Putamen (tissue), 1 donor: ENCODE data around the gene TMEM40.
"Not testable (repeated sequence)": the region's sequence is repeated elsewhere in the genome, so short reads cannot be mapped to it uniquely, and the experiment has no call there.

Experiments used
- DNase-seq: peaks from one replicate; pipeline ENCODE4 v3.0.0-alpha.2; 2016; ENCODE audit warnings: low spot score

Gene TMEM40

GRCh38 chr3:12775970-12776369 lies 16.9 kb upstream of the TMEM40 start:
- DNase-seq: not testable (repeated sequence)

- DNase-seq: no peak
These were observed 16.2 kb upstream of the TMEM40 start for GRCh38 chr3:12775226-12775625.

- no peak for DNase-seq
These were observed 15.6 kb upstream of the TMEM40 start for GRCh38 chr3:12774619-12775018.

- no peak for DNase-seq
These were observed 14.6 kb upstream of the TMEM40 start for GRCh38 chr3:12773710-12774086.

- no peak for DNase-seq
These were observed 14.1 kb upstream of the TMEM40 start for GRCh38 chr3:12773030-12773709.

GRCh38 chr3:12772462-12772861 lies 13.4 kb upstream of the TMEM40 start:
- no peak for DNase-seq

- no peak for DNase-seq
These were observed 12.2 kb upstream of the TMEM40 start for GRCh38 chr3:12771236-12771635.

GRCh38 chr3:12769761-12770160 lies 10.7 kb upstream of the TMEM40 start:
- no peak for DNase-seq

GRCh38 chr3:12768579-12769527 lies 9.8 kb upstream of the TMEM40 start:
- no peak for DNase-seq

GRCh38 chr3:12766541-12766940 lies 7.5 kb upstream of the TMEM40 start:
- DNase-seq: no peak

- no peak for DNase-seq
These were observed 5.2 kb upstream of the TMEM40 start for GRCh38 chr3:12764171-12764776.

GRCh38 chr3:12759693-12760565 lies 870 bp upstream of the TMEM40 start:
- DNase-seq: no peak

- DNase-seq: no peak
These were observed 856 bp downstream of the TMEM40 start for GRCh38 chr3:12758025-12758781.

GRCh38 chr3:12756635-12757034 lies 2.4 kb downstream of the TMEM40 start:
- no peak for DNase-seq

- no peak for DNase-seq
These were observed 2.9 kb downstream of the TMEM40 start for GRCh38 chr3:12756175-12756574.

- DNase-seq: no peak
These were observed 3.3 kb downstream of the TMEM40 start for GRCh38 chr3:12755754-12756153.

GRCh38 chr3:12754313-12754712 lies 4.7 kb downstream of the TMEM40 start:
- no peak for DNase-seq

- DNase-seq: no peak
These were observed 5.6 kb downstream of the TMEM40 start for GRCh38 chr3:12753275-12754028.

GRCh38 chr3:12752809-12753208 lies 6.2 kb downstream of the TMEM40 start:
- no peak for DNase-seq

- DNase-seq: no peak
These were observed 7.0 kb downstream of the TMEM40 start for GRCh38 chr3:12752102-12752501.
